Lung (tissue), 12 donors: ENCODE measurements around the gene C21orf58. TPM values are rescaled to one million over a fixed set of nuclear protein-coding genes. Genes with fewer than 3 reads are reported as not detected.

ENCODE experiments used
- ATAC-seq: fragments of 200-7000 bp; cut with Tn5 transposase; one replicate; pipeline ENCODE4 v1.9.1; 2020; ENCODE audit warnings: moderate number of reproducible peaks; ENCODE audit not compliant: insufficient read depth, low FRiP score
- DNase-seq, 3 donors: peaks; one replicate each; pipeline ENCODE4 v3.0.0-alpha.2; 2013 to 2017
- H3K27ac ChIP-seq, 2 donors: one replicate each; pipeline ENCODE4 v1.5.1; 2013; ENCODE audit warnings: mild to moderate bottlenecking in 2 of 2, moderate library complexity in 2 of 2, control low read depth in 1 of 2, inconsistent platforms in 1 of 2, low read depth in 1 of 2, low read length in 1 of 2
- H3K27me3 ChIP-seq, 3 donors: one replicate each; pipeline ENCODE4 v1.5.1; 2013; ENCODE audit warnings: low read length in 2 of 3; ENCODE audit not compliant: control insufficient read depth in 3 of 3, insufficient read depth in 3 of 3
- H3K36me3 ChIP-seq, 4 donors: one replicate each; pipeline ENCODE4 v1.5.1; 2013; ENCODE audit warnings: low read length in 4 of 4, mild to moderate bottlenecking in 1 of 4, moderate library complexity in 1 of 4; ENCODE audit not compliant: control insufficient read depth in 4 of 4, insufficient read depth in 4 of 4
- H3K4me1 ChIP-seq, 5 donors: one replicate each; pipeline ENCODE4 v1.5.1; 2013; ENCODE audit warnings: low read length in 5 of 5, mild to moderate bottlenecking in 2 of 5, moderate library complexity in 1 of 5; ENCODE audit not compliant: control insufficient read depth in 5 of 5, insufficient read depth in 5 of 5
- H3K4me3 ChIP-seq: one replicate; pipeline ENCODE4 v1.5.1; 2013; ENCODE audit warnings: mild to moderate bottlenecking, control low read depth, moderate library complexity
- H3K9ac ChIP-seq, 2 donors: one replicate each; pipeline ENCODE4 v1.5.1; 2013; ENCODE audit warnings: low read length in 2 of 2, control low read depth in 1 of 2; ENCODE audit not compliant: insufficient read depth in 1 of 2
- H3K9me3 ChIP-seq, 4 donors: one replicate each; pipeline ENCODE4 v1.5.1; 2013; ENCODE audit warnings: low read length in 3 of 4, mild to moderate bottlenecking in 1 of 4, moderate library complexity in 1 of 4; ENCODE audit not compliant: control insufficient read depth in 4 of 4, insufficient read depth in 3 of 4
- CTCF ChIP-seq: IDR thresholded peaks from 2 replicates; pipeline ENCODE4 v1.5.1; 2012; ENCODE audit warnings: mild to moderate bottlenecking; ENCODE audit errors: control extremely low read depth, extremely low read depth
- WGBS, 2 donors: extraction: QIAGEN DNeasy Blood & Tissue Kit; methylation state at CpG; one replicate each; pipeline ENCODE4 v1.1.7; 2013; 5-methylcytosine and 5-hydroxymethylcytosine counted together
- polyA plus RNA-seq, 2 donors: library from polyadenylated mRNA; stranded (reverse); fragments of 200-250 nt; gene quantifications; one replicate each; pipeline ENCODE4 v1.2.1, GENCODE V29; 2013
- total RNA-seq, 2 donors: library from RNA; depleted of rRNA in 1 of 2; stranded (reverse); fragments of >200 nt in 1 of 2; gene quantifications; one replicate each; pipeline ENCODE4 v1.2.1, GENCODE V29; 2014 to 2021
- donor health status: control.
- donor health status: control.
- donor health status: Bipolar disorder and iron deficiency.
- donor health status: healthy.
- donor health status: DM: yes; HTN: yes; CAD: no.

Gene C21orf58
- total and polyA plus RNA-seq, 4 donors: 4.8 to 20.8 (median 8.9) TPM

DNA sequence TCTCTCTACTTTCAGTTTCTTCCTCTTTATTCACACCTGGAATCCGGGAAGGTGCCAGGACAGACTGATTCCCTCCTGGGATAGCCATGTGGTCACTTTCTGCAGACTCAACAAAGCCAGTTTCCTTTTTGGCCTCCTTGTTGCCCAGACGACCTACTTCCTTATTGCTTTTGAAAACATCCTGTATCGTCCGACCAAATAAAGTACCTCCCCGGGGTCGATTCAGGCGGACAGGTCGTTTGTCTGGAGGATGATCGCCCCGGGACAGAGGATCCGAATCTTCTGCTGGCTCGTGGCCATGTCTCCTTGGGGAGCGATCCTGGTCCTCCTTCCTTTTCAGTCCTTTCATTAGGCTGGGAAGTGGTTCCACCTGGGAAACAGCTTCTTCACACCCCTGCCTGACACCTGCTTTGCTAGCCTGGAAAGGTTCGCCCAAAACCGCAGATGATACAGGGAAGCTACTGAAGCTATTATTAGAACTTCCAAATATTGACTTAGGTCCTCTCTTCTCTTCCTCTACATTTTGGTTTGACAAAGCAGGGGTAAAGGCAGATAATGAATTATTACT is 39.5 kb downstream of the C21orf58 start:
- TF ChIP-seq CTCF: no peak
- no peak overlapping the region for H3K9ac ChIP-seq
- peaks cover 11 to 31% (median 18%) of the 10 kb centered on the region in 5 donors for H3K4me1 ChIP-seq
- no peaks in the 10 kb centered on the region for H3K9me3 ChIP-seq
- H3K4me3 ChIP-seq: no peak overlapping the region
- H3K27ac ChIP-seq: no peak overlapping the region
- no peaks in the 10 kb centered on the region for H3K27me3 ChIP-seq
- ATAC-seq (no peak), DNase-seq (no peak)
- 57 to 65% methylated on average over 15 of the region's 15 CpGs for WGBS, 2 donors
- peaks cover 2 to 29% (median 21%) of the 10 kb centered on the region in 4 donors for H3K36me3 ChIP-seq

- Histone ChIP-seq H3K4me3 (no peak overlapping the region), H3K27me3 (no peaks in the 10 kb centered on the region), H3K9ac (no peak overlapping the region), H3K36me3 (peaks cover 38 to 55% (median 50%) of the 10 kb centered on the region in 4 donors), H3K9me3 (no peaks in the 10 kb centered on the region), H3K4me1 (no peaks in the 10 kb centered on the region), H3K27ac (no peak overlapping the region)
- DNase-seq (no peak), ATAC-seq (no peak)
- TF ChIP-seq CTCF: no peak
- WGBS, 2 donors: 95 to 96% methylated on average over 11 of the region's 11 CpGs
Measured at GRCh38 chr21:46274797-46275390, 48.8 kb downstream of the C21orf58 start.

GRCh38 chr21:46273341-46273740 is 50.3 kb downstream of the C21orf58 start:
- Histone ChIP-seq H3K36me3 (peaks cover 46 to 54% (median 48%) of the 10 kb centered on the region in 4 donors), H3K9ac (no peak overlapping the region), H3K27me3 (no peaks in the 10 kb centered on the region), H3K4me3 (no peak overlapping the region), H3K4me1 (no peaks in the 10 kb centered on the region), H3K27ac (no peak overlapping the region), H3K9me3 (no peaks in the 10 kb centered on the region)
- no peak for DNase-seq
- ATAC-seq: no peak
- WGBS, 2 donors: 97% methylated on average over 14 of the region's 14 CpGs
- no peak for TF ChIP-seq CTCF
